Endothelial cell (in vitro differentiated cells): Measurements from ENCODE around the gene MAPK6. TPM values are rescaled to one million over a fixed set of nuclear protein-coding genes. Genes with fewer than 3 reads are reported as not detected.

Source experiments
- DNase-seq: peaks from one replicate; pipeline ENCODE4 v3.0.0; 2021; ENCODE audit warnings: low spot score
- H3K27ac Mint-ChIP-seq: one replicate; pipeline ENCODE4 v1.8.0; 2021; ENCODE audit warnings: mixed read lengths, inconsistent platforms; ENCODE audit not compliant: unreplicated experiment
- H3K27me3 Mint-ChIP-seq: one replicate; pipeline ENCODE4 v1.8.0; 2021; ENCODE audit warnings: mild to moderate bottlenecking, moderate library complexity, mixed read lengths, inconsistent platforms; ENCODE audit not compliant: unreplicated experiment
- H3K36me3 Mint-ChIP-seq: one replicate; pipeline ENCODE4 v1.8.0; 2021; ENCODE audit warnings: mild to moderate bottlenecking, low read depth, mixed read lengths, inconsistent platforms; ENCODE audit not compliant: unreplicated experiment
- H3K4me1 Mint-ChIP-seq: one replicate; pipeline ENCODE4 v1.8.0; 2021; ENCODE audit warnings: mild to moderate bottlenecking, mixed read lengths, inconsistent platforms; ENCODE audit not compliant: unreplicated experiment
- H3K4me3 Mint-ChIP-seq: one replicate; pipeline ENCODE4 v1.8.0; 2021; ENCODE audit warnings: mild to moderate bottlenecking, mixed read lengths, inconsistent platforms; ENCODE audit not compliant: unreplicated experiment
- H3K9me3 Mint-ChIP-seq: one replicate; pipeline ENCODE4 v1.8.0; 2021; ENCODE audit warnings: mixed read lengths, inconsistent platforms; ENCODE audit not compliant: unreplicated experiment
- total RNA-seq: library from RNA; stranded (reverse); fragmentation: NEBNext Ultra II Directional; extraction: Animal tissue kit (Norgen Biotek cat#: 25700); gene quantifications from one replicate; pipeline ENCODE4 v1.2.1, GENCODE V29; 2021; ENCODE audit not compliant: unreplicated experiment
- TF ChIP-seq, protein P1 (sequence below): fragments of 200-600 bp; sonication (generic); IDR thresholded peaks from one replicate; pipeline ENCODE4 v1.5.0; 2021; ENCODE audit warnings: antibody characterized with exemption; ENCODE audit not compliant: unreplicated experiment

The MAPK6 gene
- total RNA-seq, 1 donor from 2014 or later = 94.6 TPM

DNA sequence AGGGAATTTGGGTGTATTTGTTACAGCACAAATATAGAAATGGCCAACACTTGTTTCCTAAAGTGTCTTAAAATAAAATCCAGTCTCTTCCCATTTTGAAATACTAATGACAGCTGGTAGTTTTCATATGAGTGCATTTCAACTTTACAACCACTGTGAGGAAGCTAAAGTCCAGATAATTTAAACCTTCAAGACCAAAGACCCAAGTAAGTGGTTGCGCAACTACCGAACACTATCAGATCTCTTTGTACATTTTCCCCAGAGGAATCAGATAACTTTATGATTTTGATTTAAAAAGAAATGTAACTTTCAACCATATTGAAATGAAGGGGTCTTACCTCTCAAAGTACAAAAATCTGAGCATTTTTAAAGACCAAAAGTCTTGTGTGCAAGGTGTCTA, 79.3 kb downstream of the MAPK6 start:
- TF ChIP-seq, protein P1, sequence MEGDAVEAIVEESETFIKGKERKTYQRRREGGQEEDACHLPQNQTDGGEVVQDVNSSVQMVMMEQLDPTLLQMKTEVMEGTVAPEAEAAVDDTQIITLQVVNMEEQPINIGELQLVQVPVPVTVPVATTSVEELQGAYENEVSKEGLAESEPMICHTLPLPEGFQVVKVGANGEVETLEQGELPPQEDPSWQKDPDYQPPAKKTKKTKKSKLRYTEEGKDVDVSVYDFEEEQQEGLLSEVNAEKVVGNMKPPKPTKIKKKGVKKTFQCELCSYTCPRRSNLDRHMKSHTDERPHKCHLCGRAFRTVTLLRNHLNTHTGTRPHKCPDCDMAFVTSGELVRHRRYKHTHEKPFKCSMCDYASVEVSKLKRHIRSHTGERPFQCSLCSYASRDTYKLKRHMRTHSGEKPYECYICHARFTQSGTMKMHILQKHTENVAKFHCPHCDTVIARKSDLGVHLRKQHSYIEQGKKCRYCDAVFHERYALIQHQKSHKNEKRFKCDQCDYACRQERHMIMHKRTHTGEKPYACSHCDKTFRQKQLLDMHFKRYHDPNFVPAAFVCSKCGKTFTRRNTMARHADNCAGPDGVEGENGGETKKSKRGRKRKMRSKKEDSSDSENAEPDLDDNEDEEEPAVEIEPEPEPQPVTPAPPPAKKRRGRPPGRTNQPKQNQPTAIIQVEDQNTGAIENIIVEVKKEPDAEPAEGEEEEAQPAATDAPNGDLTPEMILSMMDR = no peak
- no peak for DNase-seq
- Mint-ChIP-seq H3K4me3 (no peak overlapping the region), H3K36me3 (no peaks in the 10 kb centered on the region), H3K9me3 (no peaks in the 10 kb centered on the region), H3K27ac (no peak overlapping the region), H3K27me3 (no peaks in the 10 kb centered on the region), H3K4me1 (no peaks in the 10 kb centered on the region)

DNA sequence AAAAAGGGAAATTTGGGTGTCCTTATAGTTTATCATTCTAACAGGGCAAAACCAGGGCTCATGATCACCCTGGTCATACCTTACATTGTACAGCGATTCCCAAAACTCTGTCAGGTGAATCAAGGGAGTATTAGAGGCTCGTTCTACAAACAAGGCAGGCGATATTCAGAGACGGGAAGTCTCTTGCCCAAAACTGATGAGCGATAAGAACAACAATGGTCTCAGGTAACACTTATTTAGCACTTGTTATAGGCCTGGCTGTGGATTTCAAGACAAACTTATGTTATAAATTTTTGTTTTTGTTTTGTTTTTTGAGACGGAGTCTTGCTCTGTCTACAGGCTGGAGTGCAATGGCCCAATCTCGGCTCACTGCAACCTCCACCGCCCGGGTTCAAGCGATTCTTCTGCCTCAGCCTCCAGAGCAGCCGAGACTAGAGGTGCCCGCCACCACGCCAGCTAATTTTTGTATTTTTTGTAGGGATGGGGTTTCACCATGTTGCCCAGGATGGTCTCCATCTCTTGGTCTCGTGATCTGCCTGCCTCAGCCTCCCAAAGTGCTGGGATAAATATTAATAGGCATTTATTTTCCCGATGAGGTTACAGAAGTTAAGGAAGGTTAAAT, 80.7 kb downstream of the MAPK6 start:
- Mint-ChIP-seq H3K9me3 (no peaks in the 10 kb centered on the region), H3K27ac (no peak overlapping the region), H3K36me3 (no peaks in the 10 kb centered on the region), H3K27me3 (peaks cover 2% of the 10 kb centered on the region), H3K4me3 (no peak overlapping the region), H3K4me1 (no peaks in the 10 kb centered on the region)
- TF ChIP-seq, protein P1 = no peak
- DNase-seq = no peak

DNA sequence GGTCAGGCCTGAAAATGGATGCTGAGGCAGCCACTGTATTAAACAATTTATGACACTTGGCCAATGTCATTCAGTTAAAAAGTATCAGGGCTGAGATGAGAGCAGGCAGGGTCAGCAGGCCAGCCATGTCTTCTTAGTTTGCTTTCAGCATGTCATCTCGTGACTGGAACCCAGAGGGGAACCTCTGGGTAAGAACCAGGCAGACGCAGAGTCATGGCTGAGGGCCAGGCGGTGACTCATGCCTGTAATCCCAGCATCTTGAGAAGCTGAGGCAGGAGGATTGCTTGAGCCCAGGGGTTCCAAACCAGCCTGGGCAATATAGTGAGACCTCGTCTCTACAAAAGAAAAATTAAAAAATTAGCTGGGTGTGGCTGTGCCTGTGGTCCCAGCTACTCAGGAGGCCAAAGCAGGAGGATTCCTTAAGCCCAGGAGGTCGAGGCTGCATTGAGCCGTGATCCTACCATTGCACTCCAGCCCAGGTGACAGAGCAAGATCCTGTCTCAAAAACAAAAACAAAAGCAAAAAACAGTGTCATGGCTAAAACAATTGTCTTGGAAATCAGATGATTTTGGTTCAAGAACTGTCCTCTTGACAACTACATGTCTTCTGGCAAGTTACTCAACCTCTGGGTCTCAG, 81.9 kb downstream of the MAPK6 start:
- TF ChIP-seq, protein P1 = no peak
- no peaks in the 10 kb centered on the region for H3K36me3 Mint-ChIP-seq
- no peak overlapping the region for H3K4me3 Mint-ChIP-seq
- DNase-seq = no peak
- peaks cover 2% of the 10 kb centered on the region for H3K27me3 Mint-ChIP-seq
- no peaks in the 10 kb centered on the region for H3K9me3 Mint-ChIP-seq
- no peak overlapping the region for H3K27ac Mint-ChIP-seq
- no peaks in the 10 kb centered on the region for H3K4me1 Mint-ChIP-seq

DNA sequence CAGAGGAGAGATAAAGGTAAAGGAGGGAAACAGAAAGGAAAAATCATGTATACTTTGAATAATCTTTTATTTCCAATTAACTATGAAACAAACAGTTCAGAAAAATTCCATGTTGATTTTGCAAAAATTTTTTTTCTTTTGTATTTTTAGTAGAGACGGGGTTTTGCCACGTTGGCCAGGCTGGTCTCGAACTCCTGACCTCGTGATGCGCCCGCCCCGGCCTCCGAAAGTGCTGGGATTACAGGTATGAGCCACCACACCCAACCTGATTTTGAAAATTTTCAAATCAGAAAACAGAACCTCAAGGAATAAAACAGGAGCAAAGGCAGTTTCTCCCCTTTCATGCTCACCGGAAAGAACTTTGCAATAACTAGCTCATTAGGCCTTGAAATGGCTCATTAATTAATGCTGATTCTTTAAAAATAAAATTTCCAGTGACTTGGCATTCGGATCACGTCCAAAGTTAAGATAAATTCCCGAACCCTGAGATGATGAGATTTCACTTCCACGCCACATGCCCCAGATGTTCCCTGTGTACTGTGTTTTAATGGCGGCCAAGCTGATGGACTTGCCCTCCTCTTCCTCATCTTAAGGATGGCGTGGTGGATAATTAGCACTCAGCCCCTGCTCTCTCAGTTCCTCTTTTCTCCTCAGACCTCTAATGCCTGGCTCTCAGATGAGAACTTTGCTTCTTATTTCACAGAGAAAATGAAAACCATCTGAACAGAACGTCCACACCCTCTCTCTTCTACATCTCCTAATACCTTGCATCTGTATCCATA, 82.7 kb downstream of the MAPK6 start:
- Mint-ChIP-seq H3K9me3 (no peaks in the 10 kb centered on the region), H3K27ac (no peak overlapping the region), H3K27me3 (peaks cover 2% of the 10 kb centered on the region), H3K4me3 (no peak overlapping the region), H3K4me1 (peaks cover 2% of the 10 kb centered on the region), H3K36me3 (no peaks in the 10 kb centered on the region)
- TF ChIP-seq, protein P1 = no peak
- DNase-seq = no peak

DNA sequence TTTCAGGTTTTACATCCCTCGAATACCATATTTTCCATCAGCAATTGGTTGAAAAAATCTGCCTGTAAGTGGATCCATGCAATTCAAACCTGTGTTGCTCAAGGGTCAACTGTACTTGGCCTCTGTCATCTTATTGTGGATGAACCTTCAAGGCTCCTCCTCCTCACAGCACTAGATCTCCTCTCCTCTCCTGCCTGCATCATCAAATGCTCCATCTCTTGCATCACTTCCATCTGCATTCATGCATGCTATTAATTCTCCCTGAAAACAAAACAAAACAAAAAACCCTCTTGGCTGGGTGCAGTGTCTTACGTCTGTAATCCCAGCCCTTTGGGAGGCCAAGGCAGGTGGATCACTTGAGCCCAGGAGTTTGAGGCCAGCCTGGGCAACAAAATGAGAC, 83.4 kb downstream of the MAPK6 start:
- TF ChIP-seq, protein P1 = no peak
- H3K27me3 Mint-ChIP-seq = peaks cover 2% of the 10 kb centered on the region
- no peak for DNase-seq
- peaks cover 2% of the 10 kb centered on the region for H3K4me1 Mint-ChIP-seq
- no peak overlapping the region for H3K4me3 Mint-ChIP-seq
- no peaks in the 10 kb centered on the region for H3K36me3 Mint-ChIP-seq
- H3K9me3 Mint-ChIP-seq = no peaks in the 10 kb centered on the region
- H3K27ac Mint-ChIP-seq = no peak overlapping the region
